Inferior parietal cortex (tissue), 1 donor: ENCODE data around the gene HSPA12A.

Source experiments
- DNase-seq: peaks from one replicate; pipeline ENCODE4 v3.0.0-alpha.2; 2016; ENCODE audit errors: extremely low spot score

The HSPA12A gene

GRCh38 chr10:116744163-116744753 is 1.9 kb upstream of the HSPA12A start:
- DNase-seq, result no peak

DNA sequence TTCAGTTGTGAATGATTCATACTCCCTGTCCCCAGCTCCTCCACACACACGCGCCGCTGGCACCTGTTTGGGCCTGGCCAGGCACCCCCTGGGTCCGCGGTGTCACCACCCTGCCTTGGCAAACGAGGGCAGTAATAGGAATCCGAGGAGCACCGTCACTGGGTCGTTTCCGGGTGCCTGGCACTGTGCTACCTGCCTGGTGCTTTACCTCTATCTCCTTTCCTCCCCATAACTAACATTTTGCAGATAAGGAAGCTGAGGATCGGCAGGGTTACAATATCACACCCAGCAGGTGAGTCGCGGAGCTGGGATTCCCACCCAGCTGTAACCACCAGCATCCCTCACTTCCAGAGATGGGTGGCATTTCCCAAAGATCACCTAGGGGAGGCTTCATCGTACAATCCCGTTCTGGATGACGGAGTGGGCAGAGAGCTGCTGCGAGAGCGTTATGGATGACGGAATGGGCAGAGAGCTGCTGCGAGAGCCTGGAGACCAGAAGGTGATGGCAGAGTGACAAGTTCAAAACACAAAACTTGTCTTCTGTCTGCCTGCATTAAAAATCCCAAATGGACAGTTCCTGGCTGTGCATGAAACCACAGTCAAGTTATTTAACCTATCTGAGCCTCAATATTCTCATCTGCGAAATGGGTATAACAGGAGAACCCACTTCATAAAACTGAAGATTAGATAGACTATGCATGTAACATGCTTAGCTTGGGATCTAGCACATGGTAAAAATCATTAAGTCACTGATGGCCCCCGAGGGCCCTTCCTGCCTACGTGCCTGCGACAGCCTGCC is 1.1 kb upstream of the HSPA12A start:
- no peak for DNase-seq

DNA sequence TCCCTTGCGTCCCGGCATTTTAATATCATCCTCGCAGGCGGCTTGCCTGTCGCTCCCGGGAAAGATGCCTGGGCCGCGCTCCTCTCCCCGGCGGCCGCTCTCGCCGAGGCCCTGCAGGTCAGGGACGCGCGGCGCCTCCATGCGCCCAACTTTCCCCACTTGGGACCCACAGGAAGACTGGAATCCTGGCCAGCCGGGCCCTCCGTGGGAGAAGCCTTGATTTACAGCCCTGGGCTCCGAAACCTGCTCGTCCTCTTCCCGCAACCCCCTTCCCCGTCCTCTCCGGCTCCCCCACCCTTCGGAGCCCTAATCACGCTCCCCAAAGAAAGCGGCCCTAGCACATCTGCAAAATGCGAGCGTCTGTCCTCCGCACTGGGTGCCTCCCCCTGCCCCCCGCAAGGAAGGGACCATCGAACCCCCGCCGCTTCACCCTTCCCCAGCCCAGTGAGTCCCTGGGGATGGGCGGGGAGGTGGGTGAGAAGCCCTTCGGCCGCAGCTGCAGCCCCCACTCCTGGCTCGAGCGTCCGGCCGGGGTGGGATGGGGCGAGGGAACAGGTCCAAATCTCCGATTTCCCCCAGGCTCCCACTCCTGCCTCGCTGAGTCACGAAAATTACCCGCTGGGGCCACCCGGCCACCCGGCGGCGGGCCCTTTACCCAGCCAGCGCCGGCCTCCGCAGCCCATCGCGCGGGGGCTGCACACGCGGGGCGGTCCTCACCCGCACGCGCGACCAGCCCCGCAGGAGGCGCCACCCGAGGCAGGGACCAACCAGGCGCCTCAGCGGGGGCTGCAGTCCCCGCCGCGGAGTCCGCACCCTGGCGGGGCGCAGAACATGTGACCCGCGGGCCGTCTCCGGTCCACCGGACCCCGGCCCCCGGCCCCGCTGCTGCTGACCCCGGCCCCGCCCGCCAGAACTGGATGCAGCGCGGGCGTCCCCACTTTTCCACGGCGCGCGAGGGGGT is 695 bp downstream of the HSPA12A start:
- no peak for DNase-seq

DNA sequence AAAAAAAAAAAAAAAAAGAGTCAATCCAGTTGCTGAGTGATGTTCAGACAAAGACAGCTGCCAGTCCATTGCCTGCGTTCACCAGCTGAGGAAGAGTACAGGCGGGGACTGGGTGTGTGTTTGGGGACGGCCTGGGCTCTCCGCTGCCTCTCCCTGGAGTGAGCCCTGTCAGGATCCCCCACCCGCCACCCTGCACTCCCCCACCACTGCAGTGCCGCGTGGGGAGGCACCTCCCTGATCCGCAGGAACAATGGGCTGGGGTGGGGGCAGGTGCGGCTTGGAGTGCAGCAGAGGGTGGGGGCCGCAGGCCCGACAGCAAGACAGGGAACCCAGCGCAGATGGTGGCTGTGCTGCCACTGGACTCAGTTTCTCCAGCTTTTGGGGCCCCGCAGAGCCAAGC is 1.4 kb downstream of the HSPA12A start:
- no peak for DNase-seq

DNA sequence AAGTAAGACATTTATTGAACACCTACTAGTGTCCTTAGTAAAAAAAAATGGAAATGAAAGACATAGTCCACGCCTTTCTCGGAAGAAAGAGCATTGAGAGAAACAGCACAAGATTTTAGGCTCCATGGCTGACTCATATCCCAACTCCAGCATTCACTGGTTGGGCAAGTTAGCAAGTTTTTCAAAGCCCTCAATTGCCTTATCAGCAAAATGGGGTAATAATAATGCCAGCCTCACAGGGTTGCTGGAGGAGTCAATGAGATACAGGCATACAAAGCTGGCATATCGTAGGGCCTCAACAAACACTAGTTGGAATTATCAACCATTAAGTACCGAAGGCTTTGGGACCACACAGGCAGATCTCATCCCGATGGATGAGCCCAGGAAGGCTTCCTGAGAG is 4.0 kb downstream of the HSPA12A start:
- no peak for DNase-seq

GRCh38 chr10:116737627-116738327 is 4.6 kb downstream of the HSPA12A start:
- no peak for DNase-seq

DNA sequence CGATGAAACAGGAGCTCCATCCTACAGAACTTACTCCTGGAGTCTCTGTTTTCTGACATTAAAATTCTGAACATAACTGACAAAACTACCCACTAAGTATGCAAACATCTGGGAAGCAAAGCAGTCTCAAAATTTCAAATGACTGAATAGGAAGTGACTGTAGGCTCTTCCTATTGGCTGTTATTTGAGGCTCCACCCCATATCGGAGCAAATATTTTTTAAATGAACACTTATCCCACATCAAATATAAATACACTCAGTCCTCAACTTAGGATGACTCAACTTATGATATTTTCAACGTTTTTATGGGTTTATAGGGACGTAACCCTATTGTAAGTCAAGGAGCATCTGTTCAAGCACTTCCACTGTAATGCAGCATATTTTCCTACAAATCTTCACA is 8.8 kb downstream of the HSPA12A start:
- DNase-seq, result no peak

- no peak for DNase-seq
Measured at GRCh38 chr10:116732573-116732972, 9.8 kb downstream of the HSPA12A start.

DNA sequence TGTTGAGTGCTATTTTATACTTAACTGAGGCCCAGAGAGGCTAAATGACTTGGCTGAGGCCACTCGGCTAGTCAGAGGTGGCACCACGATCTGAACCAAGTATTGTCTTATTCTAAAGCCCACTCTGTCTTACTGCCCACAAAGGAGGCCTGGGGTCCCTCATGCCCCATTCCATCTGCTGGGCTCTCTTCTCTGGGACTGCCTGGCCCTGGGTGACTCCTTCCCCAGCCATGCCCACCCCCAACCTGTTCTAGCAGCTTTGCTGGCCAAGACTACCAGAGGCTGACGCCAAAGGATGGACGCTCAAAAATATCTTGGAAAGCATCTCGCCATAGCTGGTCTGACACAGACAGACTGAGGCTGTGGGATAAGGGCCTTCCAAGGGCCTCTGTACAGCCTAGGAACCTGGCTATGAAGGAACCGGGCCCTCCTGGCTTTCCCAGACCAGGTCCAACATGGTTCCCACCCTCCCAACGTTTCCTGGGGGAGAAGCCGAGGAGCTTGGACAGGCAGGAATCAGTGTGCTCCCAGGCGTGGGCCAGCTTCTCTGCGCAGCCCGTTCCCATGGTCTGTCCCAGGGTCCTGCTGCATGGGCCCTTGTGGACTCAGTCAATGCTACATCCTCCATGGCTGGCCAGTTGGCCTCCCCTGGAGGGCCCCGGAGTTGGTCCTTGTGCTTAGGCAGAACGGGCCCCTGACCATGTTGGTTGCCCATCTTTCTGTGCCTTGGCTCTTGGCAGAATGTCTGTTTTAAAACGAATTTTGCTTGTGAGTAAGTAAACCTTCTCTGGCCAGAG is 11.7 kb downstream of the HSPA12A start:
- DNase-seq, result no peak

GRCh38 chr10:116729243-116729642 is 13.1 kb downstream of the HSPA12A start:
- no peak for DNase-seq

GRCh38 chr10:116728526-116729096 is 13.8 kb downstream of the HSPA12A start:
- DNase-seq, result no peak

DNA sequence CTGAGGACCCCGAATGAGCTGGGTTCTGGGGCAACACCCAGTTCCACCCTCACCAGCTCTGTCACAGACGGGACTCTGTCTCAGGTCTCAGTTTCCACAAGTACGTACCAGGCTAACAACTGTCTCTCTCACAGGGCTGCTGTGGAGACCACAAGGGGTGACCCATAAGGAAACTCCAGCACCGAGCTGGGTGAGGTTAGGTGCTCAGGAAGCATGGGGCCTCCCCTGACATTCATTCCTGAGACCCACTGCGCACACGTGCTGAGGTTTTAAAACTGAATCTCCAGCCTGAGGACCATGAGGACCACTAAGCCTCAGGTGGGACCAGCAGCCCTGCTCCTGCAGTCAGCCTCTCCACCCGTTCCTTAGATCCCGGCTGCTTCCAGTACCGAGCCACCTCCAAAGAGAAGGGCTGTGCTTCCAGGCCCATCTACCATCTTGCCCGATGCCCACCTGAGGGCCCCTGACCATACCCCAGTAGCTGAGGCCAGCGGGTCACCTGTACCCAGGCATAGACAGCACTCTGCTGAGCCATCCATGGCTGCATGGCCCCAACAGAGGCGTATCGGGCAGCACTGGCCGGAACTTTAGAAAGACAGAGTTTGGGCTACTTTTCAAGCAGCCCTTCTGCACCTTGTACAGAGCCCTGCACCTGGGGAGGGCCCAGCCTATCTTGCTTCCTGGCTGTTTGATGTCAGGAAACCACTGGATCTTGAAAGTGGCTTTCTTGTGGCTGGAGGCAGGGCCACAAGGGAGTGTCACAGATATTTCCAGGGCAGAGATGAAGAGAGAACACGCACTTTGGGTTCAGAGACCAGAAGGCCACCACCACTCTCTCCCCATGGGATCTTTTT is 18.7 kb downstream of the HSPA12A start:
- DNase-seq, result no peak

GRCh38 chr10:116722736-116723427 is 19.5 kb downstream of the HSPA12A start:
- DNase-seq, result no peak

DNA sequence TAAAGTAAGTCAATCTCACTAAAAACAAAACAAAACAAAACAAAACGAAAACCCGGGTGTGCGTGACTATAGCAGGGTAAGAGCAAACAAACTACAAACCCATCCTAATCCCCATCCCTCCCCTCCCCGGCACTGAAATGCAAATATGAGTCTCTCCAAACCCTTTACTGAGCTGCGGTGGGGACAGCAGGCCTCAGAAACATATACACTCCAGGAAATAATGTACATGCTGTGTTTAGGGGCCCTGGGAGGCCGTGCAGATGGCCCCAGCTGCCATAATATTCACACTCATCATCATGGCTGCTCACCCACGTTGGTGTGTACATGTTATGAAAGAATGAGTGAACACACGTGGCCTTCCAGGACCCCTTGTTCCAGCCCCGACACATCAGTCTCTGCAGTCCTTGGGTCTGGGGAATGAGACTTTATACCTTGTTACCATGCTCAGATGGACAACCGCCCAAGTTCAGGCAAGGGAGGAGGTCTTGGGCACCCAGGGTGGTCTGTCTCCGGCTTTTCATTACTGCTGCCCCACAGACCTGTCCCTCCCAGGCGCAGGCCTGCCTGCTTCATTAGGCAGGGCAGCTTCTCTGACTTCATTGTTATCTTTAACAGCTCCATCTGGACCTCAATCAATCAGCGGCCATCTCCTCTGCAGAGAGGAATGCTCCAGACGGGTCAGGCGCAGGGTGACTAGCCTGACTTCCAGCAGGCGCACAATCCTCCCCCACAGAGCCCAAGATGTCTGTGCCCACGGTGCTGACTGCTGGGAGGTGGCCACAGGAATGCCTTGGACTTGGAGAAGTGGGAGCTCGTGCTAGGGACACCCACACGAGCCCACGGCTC is 20.6 kb downstream of the HSPA12A start:
- no peak for DNase-seq

DNA sequence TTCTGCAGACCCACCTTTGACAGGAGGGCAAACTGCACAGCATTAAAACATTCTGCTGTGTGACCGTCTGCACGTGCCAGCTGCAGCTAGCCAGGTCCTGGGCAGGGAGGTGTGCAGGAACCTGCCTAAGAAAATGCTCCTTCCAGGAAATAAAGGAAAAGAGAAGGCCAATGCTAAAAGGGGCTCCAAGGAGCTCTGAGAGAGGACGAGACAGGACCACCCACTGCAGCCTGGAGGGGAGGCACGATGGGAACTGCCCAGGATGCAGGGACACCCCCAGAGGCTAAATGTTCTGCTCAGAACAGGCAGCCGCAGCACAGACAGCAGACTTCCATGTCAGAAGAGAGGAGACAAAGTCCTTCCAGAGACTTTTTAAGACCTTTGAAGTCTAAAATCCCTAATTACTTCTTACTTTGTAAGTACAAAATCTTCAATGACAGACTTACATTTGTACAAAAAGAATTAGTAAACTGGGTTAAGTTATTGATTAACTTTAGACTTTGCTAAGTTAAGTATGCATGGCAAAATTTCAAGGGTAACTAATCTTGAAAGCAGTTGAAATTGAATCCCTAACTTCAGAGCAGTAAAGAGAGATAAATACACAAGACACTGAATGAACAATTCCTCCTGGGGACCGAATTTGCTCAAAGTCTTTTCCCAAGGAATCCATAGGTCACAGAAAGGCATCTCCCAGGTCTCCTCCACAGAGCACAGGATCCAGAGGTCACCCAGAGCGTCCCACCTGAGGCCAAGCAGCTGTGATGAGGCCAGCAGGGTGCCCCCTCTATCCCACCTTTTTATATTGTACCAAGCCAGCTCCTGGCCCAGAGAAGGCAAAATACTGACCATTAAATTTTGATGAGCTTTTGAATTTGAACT is 21.5 kb downstream of the HSPA12A start:
- DNase-seq, result no peak

DNA sequence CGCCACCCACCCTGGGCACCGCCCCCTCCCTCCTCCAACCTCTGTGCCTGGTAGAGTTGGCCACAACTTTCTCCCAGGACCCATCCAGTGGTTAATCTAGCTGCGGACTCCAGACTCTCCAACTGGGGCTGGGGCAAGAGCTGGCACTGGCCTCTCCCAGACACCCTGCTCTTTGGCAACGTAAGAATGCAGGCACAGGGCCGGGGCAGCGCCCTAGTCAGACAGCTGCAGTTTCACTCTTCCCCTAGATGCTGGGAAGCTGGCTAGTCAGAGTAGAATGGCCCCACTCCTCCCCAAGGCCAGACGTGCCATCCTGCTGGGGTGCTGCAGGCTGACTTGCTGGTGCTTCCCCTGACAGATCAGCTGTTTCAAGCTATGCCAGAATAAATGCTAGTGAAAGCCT is 22.1 kb downstream of the HSPA12A start:
- no peak for DNase-seq

DNA sequence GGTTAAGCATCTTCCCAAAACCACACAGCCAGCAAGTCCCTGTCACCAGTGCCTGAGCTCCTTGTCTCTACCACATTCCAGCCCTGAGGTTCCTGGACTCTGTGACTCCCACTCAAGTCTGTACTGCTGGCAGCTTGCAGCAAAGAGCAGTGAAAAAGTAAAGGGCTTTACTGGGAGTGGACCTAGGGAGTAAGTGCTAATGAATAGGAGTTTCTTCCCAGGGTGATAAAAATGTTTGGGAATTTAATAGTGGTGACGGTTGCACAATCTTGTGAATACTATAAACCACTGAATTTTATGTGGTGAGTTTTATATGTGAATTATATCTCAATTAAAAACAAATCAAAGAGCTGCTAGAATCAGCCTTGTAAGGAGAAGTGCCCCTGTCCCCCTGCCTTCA is 22.6 kb downstream of the HSPA12A start:
- DNase-seq, result no peak
